Subcutaneous adipose tissue (tissue), 4 donors: ENCODE measurements around the gene ARPC2. TPM values are rescaled to one million over a fixed set of nuclear protein-coding genes. Genes with fewer than 3 reads are reported as not detected.

Experiments used
- CTCF ChIP-seq: fragments of 450-650 bp; IDR thresholded peaks from one replicate; pipeline ENCODE4 v1.5.1; 2016; ENCODE audit warnings: low read depth, mild to moderate bottlenecking, control low read depth, antibody characterized with exemption, moderate library complexity
- total RNA-seq, 4 donors: library from RNA; depleted of rRNA; stranded (reverse); fragments of >200 nt; gene quantifications; one replicate each; pipeline ENCODE4 v1.1.0, GENCODE V29; 2016

ARPC2 gene
- total RNA-seq, 4 donors from 2014 or later: 273 to 501 (median 341) TPM

GRCh38 chr2:218253232-218253625, 36.2 kb downstream of the ARPC2 start:
- no peak for TF ChIP-seq CTCF

GRCh38 chr2:218255446-218255845, 38.5 kb downstream of the ARPC2 start:
- TF ChIP-seq CTCF: no peak

- no peak for TF ChIP-seq CTCF
Observed at GRCh38 chr2:218256612-218257350, 39.8 kb downstream of the ARPC2 start.

GRCh38 chr2:218257390-218257981, 40.5 kb downstream of the ARPC2 start:
- no peak for TF ChIP-seq CTCF

- TF ChIP-seq CTCF: no peak
Observed at GRCh38 chr2:218259099-218259961, 42.3 kb downstream of the ARPC2 start.

GRCh38 chr2:218260166-218260565, 43.2 kb downstream of the ARPC2 start:
- TF ChIP-seq CTCF: no peak
